GM19193 (cell line): ENCODE measurements around the gene KCNJ4.

ENCODE experiments used
- POLR2A ChIP-seq: IDR thresholded peaks from 4 replicates; pipeline ENCODE4 v1.6.1; 2011; ENCODE audit not compliant: insufficient read depth, insufficient read length; ENCODE audit errors: extremely low read depth

The KCNJ4 gene

DNA sequence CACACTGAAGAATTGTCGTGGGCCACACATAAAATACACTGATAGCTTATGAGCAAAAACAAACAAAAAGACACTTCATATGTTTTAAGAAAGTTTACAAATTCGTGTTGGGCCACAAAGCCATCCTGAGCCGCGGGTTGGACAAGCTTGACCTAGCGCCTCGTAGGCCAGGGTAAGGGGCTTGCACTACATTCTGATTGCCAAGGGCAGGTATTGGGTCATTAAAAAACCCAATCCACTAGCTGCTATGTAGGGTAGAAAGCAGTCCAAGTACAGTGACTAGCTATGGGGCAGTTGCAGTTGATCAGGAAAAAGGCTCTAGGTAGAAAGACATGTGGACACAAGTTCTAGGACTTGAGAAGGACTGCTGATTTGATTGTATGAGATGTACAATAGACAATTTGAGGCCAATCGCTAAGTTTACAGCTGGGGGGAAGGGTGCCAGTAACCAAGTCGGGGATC is 26.9 kb upstream of the KCNJ4 start:
- TF ChIP-seq POLR2A, result peak; percentile 45

DNA sequence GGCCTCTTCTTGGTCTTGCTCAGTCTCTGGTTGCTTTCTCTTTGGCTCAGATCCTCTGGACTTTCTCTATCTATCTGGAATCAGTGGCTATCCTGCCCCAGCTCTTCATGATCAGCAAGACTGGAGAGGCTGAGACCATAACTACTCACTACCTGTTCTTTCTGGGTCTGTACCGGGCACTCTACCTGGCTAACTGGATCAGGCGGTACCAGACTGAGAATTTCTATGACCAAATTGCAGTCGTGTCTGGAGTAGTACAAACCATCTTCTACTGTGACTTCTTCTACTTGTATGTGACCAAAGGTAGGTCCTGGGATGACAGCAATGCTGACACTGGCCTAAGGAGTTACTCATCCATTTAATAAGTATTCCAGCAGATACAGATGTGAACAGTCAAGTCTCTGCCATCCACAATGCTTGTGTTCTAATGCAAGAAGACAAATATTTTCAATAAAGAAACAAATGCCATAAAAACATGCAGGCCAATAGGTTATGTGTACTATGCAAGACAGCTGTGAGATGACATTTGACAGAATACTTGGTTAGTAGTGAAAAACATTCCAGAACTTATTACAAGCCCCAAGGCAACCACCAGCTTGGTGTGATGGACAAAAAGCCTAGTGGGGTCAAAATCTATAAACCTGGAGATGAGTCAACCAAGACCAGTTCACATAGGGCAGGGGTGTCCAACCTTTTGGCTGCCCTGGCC is 26.3 kb upstream of the KCNJ4 start:
- no peak for TF ChIP-seq POLR2A

DNA sequence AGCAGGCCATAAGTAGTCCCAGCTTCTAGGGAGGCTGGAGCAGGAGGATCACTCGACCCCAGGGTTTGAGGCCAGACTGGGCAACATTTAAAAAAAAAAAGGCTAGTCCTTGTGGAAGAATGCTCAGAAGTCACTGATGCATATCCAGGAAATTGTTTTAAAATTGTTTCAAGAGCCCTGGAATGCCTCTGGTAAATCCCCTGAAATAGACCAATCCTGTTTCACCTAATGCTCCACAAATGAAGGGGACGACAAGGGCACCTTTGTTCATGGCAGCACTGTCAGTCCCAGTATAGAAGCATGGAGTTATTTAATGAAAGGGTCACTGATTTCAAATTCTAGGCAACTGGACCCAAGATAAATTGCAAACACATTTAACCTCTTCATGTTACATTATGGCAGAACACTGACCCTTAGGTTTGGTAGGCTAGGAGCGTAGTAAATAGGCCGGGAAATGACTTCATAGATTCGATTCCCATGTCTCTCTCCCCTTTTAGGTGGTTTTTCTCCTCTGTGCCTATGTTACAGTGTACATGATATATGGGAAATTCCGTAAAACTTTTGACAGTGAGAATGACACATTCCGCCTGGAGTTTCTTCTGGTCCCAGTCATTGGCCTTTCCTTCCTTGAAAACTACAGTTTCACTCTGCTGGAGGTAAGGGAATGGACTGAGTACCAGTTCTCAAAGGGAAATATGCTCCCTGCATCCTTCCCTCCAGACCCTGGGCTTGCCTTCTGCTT is 24.3 kb upstream of the KCNJ4 start:
- TF ChIP-seq POLR2A, result no peak

DNA sequence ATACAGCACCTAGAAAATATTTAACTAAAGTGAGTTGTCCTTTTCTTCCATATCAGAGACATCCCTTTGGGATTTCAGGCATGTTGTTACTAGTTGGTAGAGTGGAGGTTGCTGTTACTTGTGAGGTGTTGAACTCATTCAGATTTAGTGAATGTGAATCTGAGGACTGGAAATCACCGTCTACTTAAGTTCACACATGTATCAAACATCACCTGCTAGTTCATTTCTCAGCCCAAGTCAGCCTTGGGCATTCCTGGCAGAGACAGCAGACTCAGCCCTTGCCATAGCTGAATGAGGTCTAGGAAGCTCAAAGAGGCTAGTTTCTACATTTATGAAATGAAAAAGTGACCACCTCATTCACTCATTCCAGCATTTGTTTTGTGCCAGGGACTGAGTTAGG is 22.6 kb upstream of the KCNJ4 start:
- TF ChIP-seq POLR2A, result no peak

DNA sequence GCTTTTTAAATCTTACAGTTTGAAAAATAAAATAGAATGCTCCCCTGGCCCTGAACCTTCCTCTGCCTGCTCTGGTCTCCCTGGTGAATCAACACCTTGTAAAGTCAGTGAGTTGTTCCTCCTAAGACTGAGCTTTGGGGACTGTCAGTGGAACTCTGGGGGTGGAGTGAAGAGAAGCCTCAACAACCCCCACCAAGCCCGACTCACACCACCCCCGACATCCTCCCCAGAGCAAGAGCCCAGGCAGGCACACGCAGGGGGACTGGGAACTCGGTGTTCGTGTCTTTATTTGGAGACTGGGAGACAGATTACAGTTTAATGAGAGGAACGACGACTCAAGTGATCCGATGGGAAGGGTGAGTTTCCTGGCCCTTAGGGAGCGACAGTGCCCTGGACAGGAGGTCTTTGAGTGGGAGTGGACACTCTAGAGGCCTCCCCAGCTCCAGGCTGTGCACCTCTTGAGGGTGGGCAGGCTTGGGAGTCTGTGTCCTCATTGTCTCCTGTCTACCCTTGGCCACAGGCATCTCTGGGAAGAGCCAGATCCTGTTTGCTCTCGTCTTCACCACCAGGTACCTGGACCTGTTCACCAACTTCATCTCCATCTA is 19.1 kb upstream of the KCNJ4 start:
- no peak for TF ChIP-seq POLR2A

DNA sequence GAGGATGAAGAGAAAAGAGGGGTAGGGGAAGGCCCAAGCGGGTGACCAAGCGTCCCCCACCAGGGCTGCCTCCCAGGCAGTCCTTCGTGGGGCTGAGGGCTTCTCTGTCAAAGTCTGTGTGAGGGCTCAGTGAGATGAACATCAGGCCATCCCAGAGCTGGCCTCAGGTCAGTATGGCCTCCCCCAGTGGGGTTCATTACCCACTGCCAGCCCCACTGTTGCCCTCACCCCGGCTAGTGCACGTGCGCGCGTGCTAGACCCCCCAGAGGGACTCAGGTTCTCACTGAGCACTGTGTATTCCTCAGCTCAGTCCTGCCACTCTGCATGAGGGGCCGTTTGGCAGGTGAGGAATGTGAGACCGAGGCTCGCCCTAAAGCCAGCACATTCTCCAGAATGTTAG is 16.2 kb upstream of the KCNJ4 start:
- TF ChIP-seq POLR2A, result no peak

DNA sequence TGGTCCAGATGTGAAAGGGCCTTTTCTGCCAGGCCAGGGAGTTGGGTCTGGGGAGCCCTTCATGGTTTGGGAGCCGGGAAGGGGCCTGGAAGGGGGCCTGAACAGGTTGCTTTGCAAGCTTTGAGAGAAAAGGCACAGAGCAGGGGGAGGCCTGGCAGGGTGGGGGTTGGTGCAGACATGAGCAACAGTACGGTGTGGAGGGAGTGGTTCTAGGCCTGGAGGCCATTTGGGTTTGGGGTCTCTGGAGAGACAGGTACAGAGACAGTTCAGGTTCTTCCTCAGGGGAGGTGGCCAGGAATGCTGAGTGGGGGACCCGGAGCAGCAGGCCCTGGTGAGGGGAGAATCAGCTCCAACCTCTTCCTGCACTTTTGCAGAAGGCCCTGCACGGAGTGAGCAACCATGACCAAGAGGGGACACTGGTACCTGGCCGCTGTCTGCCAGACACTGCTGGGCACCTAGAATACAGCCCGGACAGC is 14.3 kb upstream of the KCNJ4 start:
- no peak for TF ChIP-seq POLR2A

DNA sequence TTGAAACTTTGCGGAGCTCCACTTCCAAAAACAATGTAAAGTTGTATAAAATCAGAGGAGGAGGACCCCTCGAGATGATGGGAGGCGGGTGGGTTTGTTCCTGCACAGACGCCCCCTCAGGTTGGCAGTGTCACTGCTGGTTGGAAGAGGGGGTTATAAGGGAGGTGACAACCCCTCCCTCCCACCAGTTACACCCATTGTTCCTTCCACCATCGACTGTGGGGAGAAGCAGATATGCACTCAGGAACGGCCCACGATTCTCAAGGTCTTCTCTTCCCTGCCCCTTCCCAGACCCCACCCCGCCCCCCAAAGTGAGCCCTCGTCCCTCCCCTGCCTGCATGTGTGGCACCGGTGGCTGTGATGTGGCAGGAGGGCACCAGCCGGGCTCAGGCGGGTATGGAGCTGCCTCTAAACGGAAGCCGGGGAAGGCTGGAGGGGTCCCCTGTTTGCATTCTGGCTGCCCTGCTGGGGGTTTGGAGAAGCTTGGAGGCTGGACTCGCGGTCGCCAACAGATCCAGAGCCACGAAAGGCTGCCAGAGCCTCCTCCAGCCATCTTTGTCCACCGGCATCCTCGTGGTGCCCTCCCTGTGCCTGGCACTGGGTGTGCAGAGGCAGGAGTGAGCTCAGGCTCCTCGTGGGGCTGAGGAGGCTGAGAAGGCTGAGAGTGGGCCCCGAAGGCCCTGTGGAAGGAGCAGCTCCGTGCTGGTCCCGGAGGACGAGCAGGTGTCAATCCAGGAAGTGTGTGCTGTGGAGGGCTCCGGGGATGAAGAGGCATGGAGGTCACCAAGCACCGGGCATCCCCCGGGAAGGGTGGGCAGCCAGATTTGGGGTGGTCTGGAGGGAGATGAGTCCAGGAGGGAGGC is 13.7 kb upstream of the KCNJ4 start:
- no peak for TF ChIP-seq POLR2A

DNA sequence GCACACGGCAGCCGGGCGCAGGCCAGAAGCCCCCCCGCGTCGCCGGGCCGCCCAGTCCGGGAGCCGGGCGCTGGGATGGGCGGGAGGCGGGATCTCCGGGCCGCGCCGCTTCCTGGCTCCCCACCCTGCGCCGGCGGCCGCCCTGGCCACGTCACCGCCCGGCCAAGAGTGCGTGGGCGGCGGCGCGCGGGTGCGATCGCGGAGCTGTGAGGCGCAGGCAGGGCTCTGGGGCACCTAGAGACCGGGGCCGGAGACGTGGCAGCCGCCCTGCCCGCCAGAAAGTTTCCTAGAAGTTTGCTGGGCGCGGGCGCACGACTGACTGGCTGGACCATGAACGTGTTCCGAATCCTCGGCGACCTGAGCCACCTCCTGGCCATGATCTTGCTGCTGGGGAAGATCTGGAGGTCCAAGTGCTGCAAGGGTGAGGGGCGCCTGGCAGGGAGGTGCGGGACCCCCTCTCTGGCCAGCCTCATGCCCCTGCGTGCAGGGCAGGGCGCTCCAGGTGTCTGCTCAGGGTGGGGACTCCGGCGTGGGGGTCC is 13.0 kb upstream of the KCNJ4 start, which contains the start of gene KDELR3:
KDELR3 (plus strand) TSS at position 193 of the 539 bp plus-strand sequence; CDS start at position 331, 138 bp downstream.
- TF ChIP-seq POLR2A, result no peak

DNA sequence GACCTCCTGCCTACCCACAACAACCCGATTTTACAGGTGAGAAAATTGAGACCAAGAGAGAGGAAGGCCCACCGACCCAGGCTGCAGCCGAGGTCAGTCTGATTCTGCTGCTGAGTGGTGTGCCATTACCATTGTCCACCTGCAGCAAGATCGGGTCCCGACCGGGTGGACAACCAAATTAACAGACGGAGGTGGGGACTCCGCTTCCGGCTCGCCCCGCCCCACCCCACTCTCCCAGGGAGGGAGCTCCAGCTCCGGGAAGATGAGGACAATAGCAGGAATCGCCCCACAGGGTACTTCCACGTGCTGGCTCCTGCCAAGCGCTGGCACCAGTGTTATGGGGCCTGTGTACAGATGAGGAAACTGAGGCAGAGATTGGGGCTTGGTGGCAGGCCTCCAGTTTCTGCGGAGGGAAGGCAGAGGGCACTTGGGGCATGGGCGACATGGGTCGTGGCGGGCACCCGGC is 12.5 kb upstream of the KCNJ4 start:
- TF ChIP-seq POLR2A, result no peak

DNA sequence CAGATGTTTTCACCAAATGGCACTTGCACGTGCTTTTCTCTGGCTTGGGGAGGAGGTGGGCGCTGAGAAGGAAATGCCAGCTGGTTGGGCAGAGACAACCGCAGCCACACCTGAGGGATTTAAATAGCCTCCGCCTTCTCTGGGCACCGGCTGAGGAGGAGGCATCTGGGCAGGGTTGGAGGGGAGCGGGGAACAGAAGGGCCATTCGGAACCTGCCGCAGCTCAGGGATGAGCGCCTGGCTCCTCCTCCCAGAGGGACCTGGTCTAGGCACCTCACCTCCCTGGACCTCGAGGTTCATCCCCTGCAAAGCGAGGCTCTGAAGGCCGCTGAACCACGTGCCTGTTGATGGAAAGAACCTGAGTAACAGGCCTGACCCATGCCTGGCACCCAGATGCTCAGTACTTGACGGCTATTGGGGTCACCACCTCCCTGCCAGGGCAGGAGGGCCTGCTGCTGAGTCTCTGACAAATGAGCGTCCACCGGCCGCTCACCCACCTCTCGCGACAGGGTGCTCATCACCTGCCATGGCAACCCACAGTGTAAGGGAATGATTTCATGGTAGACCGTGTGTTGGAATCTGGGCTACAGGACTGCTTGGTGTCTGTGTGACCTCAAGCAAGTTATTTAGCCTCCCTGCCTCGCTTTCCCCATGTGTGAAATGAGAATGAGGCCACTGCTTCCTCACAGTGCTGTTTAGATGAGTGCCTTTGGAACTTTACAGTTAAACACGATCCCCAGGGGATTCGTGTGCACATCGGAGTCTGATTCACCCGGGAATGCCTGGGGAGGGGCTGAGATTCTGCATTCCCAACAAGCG is 10.9 kb upstream of the KCNJ4 start:
- no peak for TF ChIP-seq POLR2A

DNA sequence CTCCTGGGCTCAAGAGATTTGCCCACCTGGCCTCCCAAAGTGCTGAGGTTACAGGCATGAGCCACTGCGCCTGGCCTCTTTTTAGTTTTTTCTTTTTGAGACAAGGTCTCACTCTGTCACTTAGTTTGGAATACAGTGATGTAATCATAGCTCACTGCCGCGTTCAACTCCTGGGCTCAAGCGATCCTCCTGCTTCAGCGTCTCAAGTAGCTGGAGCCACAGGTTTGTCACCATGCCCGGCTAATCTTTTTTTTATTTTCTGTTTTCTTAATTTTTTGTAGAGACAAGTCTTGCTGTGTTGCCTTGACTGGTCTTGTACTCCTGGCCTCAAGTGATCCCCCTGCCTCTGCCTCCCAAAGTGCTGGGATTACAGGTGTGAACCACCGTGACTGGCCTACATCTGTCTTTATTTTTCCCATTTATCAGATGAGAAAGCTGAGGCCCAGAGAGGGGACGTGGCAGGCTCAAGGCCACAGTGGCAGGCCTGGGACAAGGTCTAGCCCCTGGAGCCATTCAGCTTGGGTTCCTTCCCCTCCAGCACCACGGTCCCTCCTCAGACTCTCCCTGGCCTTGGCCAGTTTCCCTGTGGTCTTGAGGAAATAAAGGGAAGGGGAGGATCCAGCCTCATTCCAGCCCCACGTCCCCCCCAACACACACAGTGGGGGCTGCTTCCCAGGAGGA is 10.1 kb upstream of the KCNJ4 start:
- TF ChIP-seq POLR2A, result no peak

DNA sequence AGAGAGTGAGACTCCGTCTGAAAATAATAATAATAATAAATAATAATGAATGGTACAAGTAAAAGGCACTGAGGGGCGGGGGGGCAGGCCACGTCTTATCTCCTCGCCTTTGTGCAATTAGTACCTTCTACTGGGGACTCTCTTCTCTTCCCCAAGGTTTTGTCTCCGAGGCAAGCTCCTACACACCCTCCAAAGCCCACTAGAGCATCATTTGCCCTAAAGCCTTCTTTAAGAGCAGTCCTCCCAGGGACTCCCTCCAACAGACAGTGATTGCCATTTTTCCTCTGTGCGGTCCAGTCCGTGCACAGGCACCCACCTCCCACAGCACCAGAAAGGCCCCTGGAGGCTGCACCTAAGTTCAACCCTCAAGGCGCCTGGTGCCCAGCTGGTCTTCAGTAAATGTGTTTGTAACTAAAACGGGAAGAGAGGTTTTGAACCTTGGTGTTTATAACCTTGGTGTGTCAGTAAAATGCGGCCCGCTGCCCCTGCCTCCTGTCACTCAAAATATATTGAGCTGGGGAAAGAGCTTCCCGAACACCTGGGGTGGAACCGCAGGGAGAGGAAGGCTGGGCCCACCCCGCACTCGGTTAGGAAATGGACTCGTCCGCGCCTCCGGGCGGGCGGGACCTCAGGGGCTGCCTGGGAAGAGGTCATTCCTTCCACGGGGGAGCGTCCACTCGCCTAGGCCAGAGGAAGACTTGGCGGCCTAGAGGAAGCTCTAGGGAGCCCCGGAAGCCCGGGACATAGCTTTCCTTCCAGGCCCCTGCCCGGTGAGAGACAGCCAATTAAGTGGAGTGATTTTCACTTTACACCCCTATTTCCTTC is 8.2 kb upstream of the KCNJ4 start:
- TF ChIP-seq POLR2A, result no peak
